ENCODE measurements around the gene EPHA8. TPM values are rescaled to one million over a fixed set of nuclear protein-coding genes. Genes with fewer than 3 reads are reported as not detected.

Gene EPHA8
- total and polyA plus RNA-seq, 2 of the 13 experiments (the other 11 are each of a cell fraction or from before 2014, with no cell fraction given): not detected

- TF ChIP-seq FOSL1 (CRISPR knock-in tag; IDR thresholded peaks at IDR 0.05; ENCODE audit: borderline replicate concordance) (no peak), ZBTB3 (CRISPR knock-in tag; IDR thresholded peaks at IDR 0.05; ENCODE audit: borderline replicate concordance, low read depth) (no peak), RAD21 (CRISPR knock-in tag; IDR thresholded peaks at IDR 0.05) (no peak), HIC2 (CRISPR knock-in tag; IDR thresholded peaks at IDR 0.05; ENCODE audit: low read depth) (no peak), POLR2AphosphoS2 (IDR thresholded peaks at IDR 0.05; ENCODE audit: low read depth, low read length) (no peak), SRSF9 (IDR thresholded peaks at IDR 0.05; ENCODE audit: borderline replicate concordance, insufficient read depth, low read depth, low read length, poor library complexity, severe bottlenecking) (no peak)
Measured at GRCh38 chr1:22628698-22629444, 65.6 kb downstream of the EPHA8 start (continued).

- ATAC-seq (no peak), DNase-seq (ENCODE audit: low spot score) (no peak), FAIRE-seq (no peak)
- no peaks in the 10 kb centered on the region for H3K4me1 ChIP-seq (ENCODE audit: insufficient read depth, low read length)
- H3K4me3 ChIP-seq (replicated peaks in 1 of 3; ENCODE audit: insufficient read depth in 1 of 3, low read depth in 2 of 3, low read length in 3 of 3): no peak overlapping the region
- H2AFZ ChIP-seq (ENCODE audit: low read length): no peak overlapping the region
- H3K27ac ChIP-seq (ENCODE audit: extremely low read length, insufficient read depth, low read length): no peak overlapping the region
- intact Hi-C loops (cut with micrococcal nuclease; ENCODE audit: unreplicated experiment): no loop called here
- H3K4me2 ChIP-seq (ENCODE audit: low read depth, low read length): no peak overlapping the region
- no peak overlapping the region for H3K9ac ChIP-seq (ENCODE audit: insufficient read depth, low read depth, low read length)
- peaks cover 3 to 42% of the 10 kb centered on the region in 2 experiments; a peak in 2 of 5 replicates for H3K27me3 ChIP-seq (ENCODE audit: control insufficient read depth in 1 of 2, insufficient read depth in 2 of 2, low read length in 2 of 2)
- in situ Hi-C loops (cut with HindIII; ENCODE audit: extremely low pct_ligation_motif_present, low pct_unique_long_range_greater_than_20kb): no loop called here
- H3K36me3 ChIP-seq (replicated peaks in 1 of 2; ENCODE audit: control insufficient read depth in 1 of 2, insufficient read depth in 2 of 2, low read length in 2 of 2): no peaks in the 10 kb centered on the region
- 37% methylated on average over 2 of the region's 2 CpGs for WGBS (ENCODE audit: low lambda C conversion rate)
- H3K79me2 ChIP-seq (ENCODE audit: insufficient read depth, low read length): no peaks in the 10 kb centered on the region
- no TSS peak for BruUV-seq (replicated peaks)
- POLR2A ChIA-PET: no interaction called here
- no peaks in the 10 kb centered on the region for H4K20me1 ChIP-seq (ENCODE audit: insufficient read depth, low read length)
- CTCF ChIA-PET (ENCODE audit: low intra/inter-chr PET ratio, low total read pairs): no interaction called here
- no peaks in the 10 kb centered on the region for H3K9me3 ChIP-seq (ENCODE audit: low read length)
- TF ChIP-seq MAFF (IDR thresholded peaks at IDR 0.05; ENCODE audit: low read depth, low read length) (no peak), ZFP37 (CRISPR knock-in tag; IDR thresholded peaks at IDR 0.05; ENCODE audit: borderline replicate concordance) (no peak), ZNF678 (CRISPR knock-in tag; IDR thresholded peaks at IDR 0.05) (no peak), RAD21 (CRISPR knock-in tag; IDR thresholded peaks at IDR 0.05) (no peak), AHDC1 (CRISPR knock-in tag; IDR thresholded peaks at IDR 0.05; ENCODE audit: borderline replicate concordance) (no peak), HOXA5 (CRISPR knock-in tag; IDR thresholded peaks at IDR 0.05) (no peak), ZNF232 (CRISPR knock-in tag; IDR thresholded peaks at IDR 0.05; ENCODE audit: borderline replicate concordance) (no peak), MTA1 (CRISPR knock-in tag; IDR thresholded peaks at IDR 0.05; ENCODE audit: borderline replicate concordance) (no peak), ZFP36L2 (CRISPR knock-in tag; IDR thresholded peaks at IDR 0.05) (no peak), HDAC1 (CRISPR knock-in tag; IDR thresholded peaks at IDR 0.05) (no peak), SNAPC5 (CRISPR knock-in tag; IDR thresholded peaks at IDR 0.05; ENCODE audit: borderline replicate concordance) (no peak)
Measured at GRCh38 chr1:22629886-22630285, 66.6 kb downstream of the EPHA8 start.
